Measurements from ENCODE around the gene SNX9. TPM values are rescaled to one million over a fixed set of nuclear protein-coding genes. Genes with fewer than 3 reads are reported as not detected.

SNX9 gene
- polyA plus RNA-seq, 4 donors: 43.2 to 49.8 (median 47.4) TPM

GRCh38 chr6:157985378-157986155 lies 162.5 kb downstream of the SNX9 start:
- DNase-seq (ENCODE audit: low read depth in 4 of 4, low spot score in 3 of 4): no peak

GRCh38 chr6:157987788-157988699 lies 165.0 kb downstream of the SNX9 start:
- no peak for DNase-seq (ENCODE audit: low read depth in 4 of 4, low spot score in 3 of 4)

- no peak for DNase-seq (ENCODE audit: low read depth in 4 of 4, low spot score in 3 of 4)
Observed at GRCh38 chr6:157988700-157989063, 165.6 kb downstream of the SNX9 start.

GRCh38 chr6:157989541-157990289 lies 166.7 kb downstream of the SNX9 start:
- no peak for DNase-seq (ENCODE audit: low read depth in 4 of 4, low spot score in 3 of 4)

- DNase-seq (ENCODE audit: low read depth in 4 of 4, low spot score in 3 of 4): no peak
Observed at GRCh38 chr6:157990321-157991066, 167.4 kb downstream of the SNX9 start.

GRCh38 chr6:157991067-157991432 lies 168.0 kb downstream of the SNX9 start:
- no peak for DNase-seq (ENCODE audit: low read depth in 4 of 4, low spot score in 3 of 4)

- DNase-seq (ENCODE audit: low read depth in 4 of 4, low spot score in 3 of 4): no peak
Observed at GRCh38 chr6:157993076-157993475, 170.0 kb downstream of the SNX9 start.

- DNase-seq (ENCODE audit: low read depth in 4 of 4, low spot score in 3 of 4): no peak
Observed at GRCh38 chr6:157994125-157994795, 171.2 kb downstream of the SNX9 start.

Other genes starting within 250 kb of the SNX9 start
- 10 to 100 TPM; 10.2 to 13.0 (median 10.6) TPM for gene SYNJ2, start 158.6 kb downstream of the SNX9 start, polyA plus RNA-seq (ENCODE audit: insufficient read length in 4 of 4)

Measured in right renal pelvis (tissue), 4 donors.